Activated effector memory CD4-positive, alpha-beta T cell treated with Interleukin-2 at 50 U/mL for 16 hours (primary cell): ENCODE results near the gene ATP1A2.

ENCODE experiments used
- DNase-seq: peaks from one replicate; pipeline ENCODE4 v3.0.0-alpha.2; 2020

The ATP1A2 gene

DNA sequence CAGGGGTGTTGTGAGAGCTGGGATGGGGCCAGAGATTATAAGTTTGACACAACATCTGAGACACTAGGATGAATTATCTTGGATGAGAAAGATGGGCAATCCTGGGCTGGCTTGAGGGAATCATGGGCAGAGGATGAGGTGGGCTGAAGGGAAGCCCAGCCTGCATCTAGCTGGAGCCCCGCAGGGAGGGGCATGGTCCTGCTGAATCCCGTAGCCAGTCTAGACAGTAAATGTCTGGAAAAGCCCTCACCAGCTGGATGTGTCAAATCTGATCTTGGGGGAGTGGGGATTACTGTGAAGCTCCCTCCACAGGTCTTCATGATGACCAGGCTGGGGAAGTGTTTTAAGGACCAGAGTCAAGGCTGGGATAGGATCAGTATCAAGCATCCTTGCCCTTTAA is 71.2 kb downstream of the ATP1A2 start:
- DNase-seq: no peak

DNA sequence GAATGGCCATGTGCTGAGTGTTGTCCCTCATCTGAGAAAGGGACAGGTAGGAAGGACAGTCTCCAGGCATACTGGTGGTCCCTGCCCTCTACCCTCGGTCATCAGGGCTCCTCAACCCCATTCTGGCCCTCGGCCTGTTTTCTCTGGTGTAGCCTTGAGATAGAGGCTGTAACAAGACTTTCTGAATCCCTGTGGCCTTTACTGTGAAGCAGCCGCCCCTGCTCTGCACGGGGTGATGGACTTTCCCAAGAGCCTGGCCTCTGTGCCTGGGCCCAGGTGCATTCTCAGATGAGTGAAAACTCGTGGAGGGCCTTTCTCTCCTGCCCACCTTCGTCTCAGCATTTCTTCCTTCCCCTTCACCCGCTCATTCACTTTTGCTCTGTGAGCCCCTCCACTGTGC is 71.8 kb downstream of the ATP1A2 start:
- DNase-seq: no peak

DNA sequence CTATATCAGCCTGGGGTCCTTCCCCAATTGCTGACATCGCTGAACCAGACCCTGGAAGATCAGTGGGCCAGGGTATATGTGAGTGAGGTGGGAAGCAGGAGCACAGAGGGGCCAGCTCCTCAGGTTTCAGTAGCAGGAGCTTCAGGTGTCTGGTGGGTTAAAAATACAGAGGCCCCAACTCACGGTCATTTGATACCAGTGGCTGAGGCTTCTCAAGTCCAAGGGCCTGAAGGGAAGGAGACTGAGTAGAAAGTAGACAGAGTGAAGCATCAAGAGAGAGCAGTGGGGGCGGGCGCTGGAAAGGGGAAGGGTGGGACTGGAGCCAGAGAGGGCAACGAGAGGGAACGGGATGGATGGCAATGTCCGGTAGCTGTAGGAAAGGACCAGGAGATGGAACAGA is 72.8 kb downstream of the ATP1A2 start:
- DNase-seq: no peak

GRCh38 chr1:160189649-160190625 is 74.4 kb downstream of the ATP1A2 start, which contains the start of gene CASQ1:
TSS of gene CASQ1 (plus strand) at chr1:160190575. CDS start at chr1:160190752, 177 bp downstream.
- no peak for DNase-seq

GRCh38 chr1:160191756-160192155 is 76.2 kb downstream of the ATP1A2 start:
- no peak for DNase-seq

DNA sequence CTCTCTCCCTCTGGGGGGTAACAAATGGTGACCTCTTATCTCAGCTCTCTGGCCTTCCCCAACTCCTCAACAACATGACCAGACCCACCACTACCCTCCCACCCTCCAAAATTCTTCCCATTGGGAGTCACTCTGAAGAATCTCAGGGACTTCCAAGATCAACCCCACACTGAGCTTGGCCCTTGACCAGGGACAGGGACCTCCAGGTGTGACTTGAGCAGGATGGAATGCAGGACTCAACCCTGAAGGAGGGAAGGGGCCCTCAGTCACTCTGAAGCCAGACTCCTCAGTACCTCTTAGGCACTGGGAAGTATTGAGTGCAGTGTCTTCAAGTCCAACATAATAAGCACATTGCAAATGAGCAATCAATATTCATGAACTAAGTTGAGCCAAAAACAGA is 76.7 kb downstream of the ATP1A2 start:
- no peak for DNase-seq
